SH-SY5Y (cell line): ENCODE measurements around the gene TMEM43.

Experiments
- GATA2 ChIP-seq: IDR thresholded peaks from 2 replicates; pipeline ENCODE4 v1.6.1; 2011; ENCODE audit warnings: mild to moderate bottlenecking, low read depth, low read length
- GATA3 ChIP-seq: IDR thresholded peaks from 2 replicates; pipeline ENCODE4 v1.6.1; 2011; ENCODE audit warnings: low read depth, mild to moderate bottlenecking, low read length, moderate library complexity

The TMEM43 gene

GRCh38 chr3:14124615-14125192 lies at the start of gene TMEM43, which contains the start of gene CHCHD4:
TSS of gene TMEM43 (plus strand) at chr3:14125052. CDS start at chr3:14125194, 142 bp downstream.
TSS of gene CHCHD4 (minus strand) at chr3:14124870. CDS start at chr3:14124676, 194 bp downstream.
- TF ChIP-seq GATA2, result no peak
- TF ChIP-seq GATA3, result no peak

- TF ChIP-seq GATA3, result no peak
- TF ChIP-seq GATA2, result no peak
Measured at GRCh38 chr3:14077310-14077709, 47.5 kb upstream of the TMEM43 start.

GRCh38 chr3:14082108-14082657 lies 42.7 kb upstream of the TMEM43 start:
- TF ChIP-seq GATA3 (no peak), GATA2 (no peak)

- TF ChIP-seq GATA3 (no peak), GATA2 (no peak)
Measured at GRCh38 chr3:14092464-14092863, 32.4 kb upstream of the TMEM43 start.

- TF ChIP-seq GATA3, result no peak
- TF ChIP-seq GATA2, result no peak
Measured at GRCh38 chr3:14093831-14094230, 31.0 kb upstream of the TMEM43 start.

- no peak for TF ChIP-seq GATA2
- no peak for TF ChIP-seq GATA3
Measured at GRCh38 chr3:14096742-14097141, 28.1 kb upstream of the TMEM43 start.

- no peak for TF ChIP-seq GATA3
- TF ChIP-seq GATA2, result no peak
Measured at GRCh38 chr3:14097616-14098391, 27.0 kb upstream of the TMEM43 start.

- no peak for TF ChIP-seq GATA2
- no peak for TF ChIP-seq GATA3
Measured at GRCh38 chr3:14110699-14111098, 14.2 kb upstream of the TMEM43 start.

GRCh38 chr3:14113965-14114635 lies 10.8 kb upstream of the TMEM43 start:
- TF ChIP-seq GATA2 (no peak), GATA3 (no peak)

- no peak for TF ChIP-seq GATA2
- no peak for TF ChIP-seq GATA3
Measured at GRCh38 chr3:14117468-14118399, 7.1 kb upstream of the TMEM43 start.

- TF ChIP-seq GATA3 (no peak), GATA2 (no peak)
Measured at GRCh38 chr3:14118400-14119381, 6.2 kb upstream of the TMEM43 start.

- TF ChIP-seq GATA2 (no peak), GATA3 (no peak)
Measured at GRCh38 chr3:14119651-14120050, 5.2 kb upstream of the TMEM43 start.
